Sigmoid colon (tissue), 7 donors: Measurements from ENCODE around the gene EMC8. TPM values are rescaled to one million over a fixed set of nuclear protein-coding genes. Genes with fewer than 3 reads are reported as not detected.

ENCODE experiments used
- DNase-seq: peaks from one replicate; pipeline ENCODE4 v3.0.0-alpha.2; 2019
- H3K27ac ChIP-seq, 4 donors: fragments of 200-600 bp; sonication (generic); one replicate each; pipeline ENCODE4 v1.5.1; 2016 to 2019; ENCODE audit warnings: mild to moderate bottlenecking in 1 of 4
- H3K27me3 ChIP-seq, 3 donors: fragments of 200-600 bp; sonication (generic); one replicate each; pipeline ENCODE4 v1.5.1; 2019; ENCODE audit warnings: mild to moderate bottlenecking in 1 of 3
- H3K36me3 ChIP-seq, 4 donors: fragments of 200-600 bp; sonication (generic); one replicate each; pipeline ENCODE4 v1.5.1; 2016 to 2019
- H3K4me1 ChIP-seq, 4 donors: fragments of 200-600 bp; sonication (generic); one replicate each; pipeline ENCODE4 v1.5.1; 2017 to 2019
- H3K4me3 ChIP-seq, 4 donors: fragments of 200-600 bp; sonication (generic); one replicate each; pipeline ENCODE4 v1.5.1; 2017 to 2019; ENCODE audit warnings: mild to moderate bottlenecking in 2 of 4, moderate library complexity in 1 of 4
- H3K9me3 ChIP-seq, 4 donors: fragments of 200-600 bp in 3 of 4; sonication (generic) in 3 of 4; one replicate each; pipeline versions ENCODE4 v1.5.1 to v1.6.1; 2013 to 2019
- EP300 ChIP-seq, 4 donors: sonication (generic); formaldehyde crosslinking; IDR thresholded peaks; one replicate each; pipeline ENCODE4 v1.6.1; 2017; ENCODE audit warnings: antibody characterized with exemption in 4 of 4
- POLR2A ChIP-seq, 2 donors: fragments of 450-650 bp; IDR thresholded peaks; one replicate each; pipeline ENCODE4 v1.6.1; 2016; ENCODE audit warnings: antibody characterized with exemption in 2 of 2, mild to moderate bottlenecking in 2 of 2, moderate library complexity in 2 of 2
- POLR2AphosphoS5 ChIP-seq, 4 donors: sonication (generic); formaldehyde crosslinking; IDR thresholded peaks; one replicate each; pipeline ENCODE4 v1.6.1; 2017; ENCODE audit warnings: antibody characterized with exemption in 4 of 4
- WGBS, 2 donors: extraction: QIAGEN DNeasy Blood & Tissue Kit; methylation state at CpG; one replicate each; pipeline ENCODE4 v1.1.7; 2013; 5-methylcytosine and 5-hydroxymethylcytosine counted together
- intact Hi-C: fragments of 100-400 bp; cut with DNase I; formaldehyde crosslinking; loops from one replicate; pipeline ENCODE4 v1.15.1; 2023
- polyA plus RNA-seq, 3 donors: library from polyadenylated mRNA; stranded (reverse); fragments of 200-250 nt; gene quantifications; one replicate each; pipeline ENCODE4 v1.2.3, GENCODE V29; 2013
- total RNA-seq, 4 donors: library from RNA; depleted of rRNA; stranded (reverse); fragments of >200 nt; gene quantifications; one replicate each; pipeline ENCODE4 v1.1.0, GENCODE V29; 2016
- TF ChIP-seq, protein P1 (sequence below), 4 experiments: fragments of 450-650 bp in 3 of 4; fragments of 200-600 bp in 1 of 4; IDR thresholded peaks; one replicate each; pipeline ENCODE4 v1.5.1; 2016 to 2019; ENCODE audit warnings: antibody characterized with exemption in 4 of 4, mild to moderate bottlenecking in 3 of 4, moderate library complexity in 2 of 4
- donor health status: healthy with polysubstance abuse.
- donor health status: Bipolar disorder and iron deficiency.
- donor health status: healthy.

Gene EMC8
- total and polyA plus RNA-seq, 7 donors: 13.8 to 38.8 (median 23.7) TPM

- H3K36me3 ChIP-seq: no peaks in the 10 kb centered on the region
- 68 to 80% methylated on average over 13 of the region's 13 CpGs for WGBS, 2 donors
- intact Hi-C loops: no loop called here
- H3K27me3 ChIP-seq: peaks cover 0 to 7% (median 3%) of the 10 kb centered on the region in 3 donors
- no peaks in the 10 kb centered on the region for H3K9me3 ChIP-seq
- peaks cover 0 to 19% (median 18%) of the 10 kb centered on the region in 4 donors for H3K4me1 ChIP-seq
- no peak overlapping the region for H3K4me3 ChIP-seq
- no peak for DNase-seq
- H3K27ac ChIP-seq: no peak overlapping the region
- no peak for TF ChIP-seq EP300 (IDR thresholded peaks at IDR 0.05)
- TF ChIP-seq, protein P1, sequence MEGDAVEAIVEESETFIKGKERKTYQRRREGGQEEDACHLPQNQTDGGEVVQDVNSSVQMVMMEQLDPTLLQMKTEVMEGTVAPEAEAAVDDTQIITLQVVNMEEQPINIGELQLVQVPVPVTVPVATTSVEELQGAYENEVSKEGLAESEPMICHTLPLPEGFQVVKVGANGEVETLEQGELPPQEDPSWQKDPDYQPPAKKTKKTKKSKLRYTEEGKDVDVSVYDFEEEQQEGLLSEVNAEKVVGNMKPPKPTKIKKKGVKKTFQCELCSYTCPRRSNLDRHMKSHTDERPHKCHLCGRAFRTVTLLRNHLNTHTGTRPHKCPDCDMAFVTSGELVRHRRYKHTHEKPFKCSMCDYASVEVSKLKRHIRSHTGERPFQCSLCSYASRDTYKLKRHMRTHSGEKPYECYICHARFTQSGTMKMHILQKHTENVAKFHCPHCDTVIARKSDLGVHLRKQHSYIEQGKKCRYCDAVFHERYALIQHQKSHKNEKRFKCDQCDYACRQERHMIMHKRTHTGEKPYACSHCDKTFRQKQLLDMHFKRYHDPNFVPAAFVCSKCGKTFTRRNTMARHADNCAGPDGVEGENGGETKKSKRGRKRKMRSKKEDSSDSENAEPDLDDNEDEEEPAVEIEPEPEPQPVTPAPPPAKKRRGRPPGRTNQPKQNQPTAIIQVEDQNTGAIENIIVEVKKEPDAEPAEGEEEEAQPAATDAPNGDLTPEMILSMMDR (IDR thresholded peaks at IDR 0.05): no peak
- no peak for TF ChIP-seq POLR2A (IDR thresholded peaks at IDR 0.05)
- no peak for TF ChIP-seq POLR2AphosphoS5 (IDR thresholded peaks at IDR 0.05)
Observed at GRCh38 chr16:85746460-85747215, 52.7 kb downstream of the EMC8 start.

GRCh38 chr16:85738923-85739715, 60.2 kb downstream of the EMC8 start:
- no peak for DNase-seq
- Histone ChIP-seq H3K4me3 (no peak overlapping the region), H3K36me3 (no peaks in the 10 kb centered on the region), H3K9me3 (no peaks in the 10 kb centered on the region), H3K27me3 (no peaks in the 10 kb centered on the region), H3K4me1 (no peaks in the 10 kb centered on the region), H3K27ac (no peak overlapping the region)
- intact Hi-C loops: no loop called here
- TF ChIP-seq, protein P1 (IDR thresholded peaks at IDR 0.05): no peak
- TF ChIP-seq EP300 (IDR thresholded peaks at IDR 0.05): no peak
- TF ChIP-seq POLR2AphosphoS5 (IDR thresholded peaks at IDR 0.05): no peak
- no peak for TF ChIP-seq POLR2A (IDR thresholded peaks at IDR 0.05)
- 67 to 70% methylated on average over 13 of the region's 13 CpGs for WGBS, 2 donors

DNA sequence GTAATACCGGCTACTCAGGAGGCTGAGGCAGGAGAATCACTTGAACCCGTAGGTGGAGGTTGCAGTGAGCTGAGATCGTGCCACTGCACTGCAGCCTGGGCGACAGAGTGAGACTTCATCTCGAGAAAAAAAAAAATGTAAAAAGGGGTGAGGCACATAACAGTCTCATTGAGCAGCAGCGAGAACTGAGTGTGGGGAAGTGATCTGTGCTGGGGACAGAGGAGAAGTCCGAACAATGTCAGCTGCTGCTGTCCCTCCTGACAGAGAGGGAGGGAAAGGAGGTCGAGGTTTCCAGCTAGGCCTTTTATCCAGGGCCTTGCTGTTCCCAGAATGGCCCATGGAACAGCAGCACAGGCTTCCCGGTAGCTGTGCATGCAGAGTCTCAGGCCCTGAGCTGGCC, 62.4 kb downstream of the EMC8 start:
- Histone ChIP-seq H3K4me1 (no peaks in the 10 kb centered on the region), H3K27ac (no peak overlapping the region), H3K27me3 (no peaks in the 10 kb centered on the region), H3K4me3 (no peak overlapping the region), H3K9me3 (no peaks in the 10 kb centered on the region), H3K36me3 (no peaks in the 10 kb centered on the region)
- TF ChIP-seq, protein P1 (IDR thresholded peaks at IDR 0.05): no peak
- TF ChIP-seq EP300 (IDR thresholded peaks at IDR 0.05): no peak
- no peak for TF ChIP-seq POLR2A (IDR thresholded peaks at IDR 0.05)
- TF ChIP-seq POLR2AphosphoS5 (IDR thresholded peaks at IDR 0.05): no peak
- WGBS, 2 donors: 80 to 83% methylated on average over 9 of the region's 9 CpGs
- DNase-seq: no peak
- intact Hi-C loops: no loop called here

GRCh38 chr16:85735946-85736345, 63.4 kb downstream of the EMC8 start:
- Histone ChIP-seq H3K9me3 (no peaks in the 10 kb centered on the region), H3K27ac (no peak overlapping the region), H3K4me1 (no peaks in the 10 kb centered on the region), H3K27me3 (no peaks in the 10 kb centered on the region), H3K4me3 (no peak overlapping the region), H3K36me3 (no peaks in the 10 kb centered on the region)
- 66 to 70% methylated on average over 6 of the region's 6 CpGs for WGBS, 2 donors
- TF ChIP-seq POLR2AphosphoS5 (IDR thresholded peaks at IDR 0.05) (no peak), POLR2A (IDR thresholded peaks at IDR 0.05) (no peak), EP300 (IDR thresholded peaks at IDR 0.05) (no peak)
- TF ChIP-seq, protein P1 (IDR thresholded peaks at IDR 0.05): no peak
- intact Hi-C loops: no loop called here
- DNase-seq: no peak
